HEK293T (cell line): ENCODE data around the gene ESYT3.

ENCODE experiments used
- ELF4 ChIP-seq: fragments of 450-650 bp; IDR thresholded peaks from 2 replicates; pipeline ENCODE4 v1.6.1; 2017; ENCODE audit warnings: antibody characterized with exemption
- FOXA1 ChIP-seq: fragments of 450-650 bp; IDR thresholded peaks from 2 replicates; pipeline ENCODE4 v1.6.1; 2016; ENCODE audit warnings: mild to moderate bottlenecking
- FOXK2 ChIP-seq: fragments of 450-650 bp; IDR thresholded peaks from 2 replicates; pipeline ENCODE4 v1.6.1; 2016; ENCODE audit warnings: mild to moderate bottlenecking
- FOXM1 ChIP-seq: fragments of 450-650 bp; IDR thresholded peaks from 2 replicates; pipeline ENCODE4 v1.6.1; 2017; ENCODE audit warnings: mild to moderate bottlenecking, borderline replicate concordance
- L3MBTL2 ChIP-seq: fragments of 450-650 bp; conservative IDR thresholded peaks from 2 replicates; pipeline ENCODE4 v1.6.1; 2016; ENCODE audit warnings: mild to moderate bottlenecking
- LEF1 ChIP-seq: fragments of 450-650 bp; IDR thresholded peaks from 2 replicates; pipeline ENCODE4 v1.6.1; 2017; ENCODE audit warnings: mild to moderate bottlenecking, borderline replicate concordance
- NFRKB ChIP-seq: fragments of 450-650 bp; IDR thresholded peaks from 2 replicates; pipeline ENCODE4 v1.6.1; 2016; ENCODE audit warnings: mild to moderate bottlenecking, moderate library complexity
- SP1 ChIP-seq: fragments of 450-650 bp; IDR thresholded peaks from 2 replicates; pipeline ENCODE4 v1.6.1; 2017
- SUZ12 ChIP-seq: fragments of 450-650 bp; IDR thresholded peaks from 2 replicates; pipeline ENCODE4 v1.6.1; 2016; ENCODE audit warnings: mild to moderate bottlenecking
- TARDBP ChIP-seq: fragments of 450-650 bp; IDR thresholded peaks from 2 replicates; pipeline ENCODE4 v1.6.1; 2016
- ZNF384 ChIP-seq: fragments of 450-650 bp; IDR thresholded peaks from 2 replicates; pipeline ENCODE4 v1.6.1; 2016

DNA sequence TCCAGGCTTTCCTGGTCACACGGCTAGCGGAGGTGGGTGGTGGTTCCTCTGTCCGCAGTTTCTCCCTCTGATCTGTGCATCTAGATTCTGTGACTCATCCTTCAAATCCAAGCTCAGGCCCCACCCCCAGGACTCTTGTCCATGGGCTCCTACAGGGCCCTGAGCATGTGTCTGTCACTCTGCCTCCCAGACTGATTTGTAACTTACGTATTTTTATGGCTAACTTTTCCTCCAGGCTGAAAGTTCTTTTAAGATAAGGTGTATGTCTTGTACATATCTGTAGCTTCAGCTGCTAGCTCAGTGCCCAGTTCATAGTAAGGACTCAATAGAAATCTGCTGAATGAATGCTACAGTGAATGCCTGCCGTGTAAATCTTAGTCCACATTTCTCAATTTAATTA, 8.0 kb downstream of the ESYT3 start:
- TF ChIP-seq FOXM1 (no peak), TARDBP (no peak), SUZ12 (no peak), ELF4 (no peak), LEF1 (no peak), NFRKB (no peak), L3MBTL2 (no peak), ZNF384 (no peak), FOXA1 (no peak), FOXK2 (no peak), SP1 (no peak)
